ENCODE data around the gene FBLN2. TPM values are rescaled to one million over a fixed set of nuclear protein-coding genes. Genes with fewer than 3 reads are reported as not detected.

Gene FBLN2
- total RNA-seq, 1 experiment from 2014 or later, result 0.39 TPM

- H2AFZ ChIP-seq (ENCODE audit: low read depth, low read length, poor library complexity, severe bottlenecking), result no peak overlapping the region
- intact Hi-C loops (cut with micrococcal nuclease), result no loop called here
- H3K27me3 ChIP-seq (ENCODE audit: insufficient read depth, low read length), result no peaks in the 10 kb centered on the region
- H3K9ac ChIP-seq (ENCODE audit: low read length), result no peak overlapping the region
- no peaks in the 10 kb centered on the region for H3K9me2 ChIP-seq (ENCODE audit: insufficient read depth)
- no peaks in the 10 kb centered on the region for H3K9me3 ChIP-seq (ENCODE audit: control insufficient read depth in 1 of 2, insufficient read depth in 1 of 2, low read depth in 1 of 2, low read length in 2 of 2)
- no TSS peak for BruUV-seq (replicated peaks)
- peak; percentile 51 for TF ChIP-seq POLR2A (IDR thresholded peaks at IDR 0.05; ENCODE audit: borderline replicate concordance, extremely low read depth, insufficient read depth, insufficient read length)
- no peak for TF ChIP-seq EZH2phosphoT487 (IDR thresholded peaks at IDR 0.05; ENCODE audit: borderline replicate concordance)
- H3K27ac ChIP-seq (ENCODE audit: low read depth, low read length), result no peak overlapping the region
- no peaks in the 10 kb centered on the region for H3K79me2 ChIP-seq (ENCODE audit: insufficient read depth, low read length)
- H3K36me3 ChIP-seq (ENCODE audit: control insufficient read depth in 1 of 2, insufficient read depth in 2 of 2, low read length in 2 of 2), result no peaks in the 10 kb centered on the region
- DNase-seq (ENCODE audit: low read depth, low spot score), result no peak
- ATAC-seq, result peak; percentile 62
- ChIA-PET POLR2A (no interaction called here), RAD21 (ENCODE audit: low non-redundant PET in 1 of 2, low total read pairs in 2 of 2, uncharacterized antibody in 2 of 2, unreplicated experiment in 2 of 2) (no interaction called here), CTCF (interaction anchor here (12.3 kb wide), 1 partner anchor 223 kb away, joined by 297 read pairs; the partner anchor contains the start of gene WNT7A)
- H3K4me2 ChIP-seq (ENCODE audit: low read length), result no peak overlapping the region
- H3K4me3 ChIP-seq (replicated peaks in 1 of 2; ENCODE audit: low read depth in 1 of 2, low read length in 2 of 2), result no peak overlapping the region
- H4K20me1 ChIP-seq (ENCODE audit: insufficient read depth), result no peaks in the 10 kb centered on the region
- peaks cover 0 to 6% of the 10 kb centered on the region in 2 experiments; a peak in 2 of 4 replicates for H3K4me1 ChIP-seq (ENCODE audit: control insufficient read depth in 1 of 2, insufficient read depth in 2 of 2, low read length in 2 of 2)
Observed at GRCh38 chr3:13662238-13662847, 113.4 kb downstream of the FBLN2 start.

GRCh38 chr3:13663781-13664535 lies 115.0 kb downstream of the FBLN2 start:
- no peaks in the 10 kb centered on the region for H3K36me3 ChIP-seq (ENCODE audit: control insufficient read depth in 1 of 2, insufficient read depth in 2 of 2, low read length in 2 of 2)
- ChIA-PET POLR2A (no interaction called here), RAD21 (ENCODE audit: low non-redundant PET in 1 of 2, low total read pairs in 2 of 2, uncharacterized antibody in 2 of 2, unreplicated experiment in 2 of 2) (no interaction called here), CTCF (no interaction called here)
- H3K9ac ChIP-seq (ENCODE audit: low read length), result no peak overlapping the region
- no peak overlapping the region for H3K27ac ChIP-seq (ENCODE audit: low read depth, low read length)
- no peak overlapping the region for H3K4me3 ChIP-seq (replicated peaks in 1 of 2; ENCODE audit: low read depth in 1 of 2, low read length in 2 of 2)
- no peaks in the 10 kb centered on the region for H3K27me3 ChIP-seq (ENCODE audit: insufficient read depth, low read length)
- H3K9me2 ChIP-seq (ENCODE audit: insufficient read depth), result no peaks in the 10 kb centered on the region
- no TSS peak for BruUV-seq (replicated peaks)
- H3K4me1 ChIP-seq (ENCODE audit: control insufficient read depth in 1 of 2, insufficient read depth in 2 of 2, low read length in 2 of 2), result peaks cover 0 to 6% of the 10 kb centered on the region in 2 experiments; a peak in 2 of 4 replicates
- H3K79me2 ChIP-seq (ENCODE audit: insufficient read depth, low read length), result no peaks in the 10 kb centered on the region
- no peak overlapping the region for H2AFZ ChIP-seq (ENCODE audit: low read depth, low read length, poor library complexity, severe bottlenecking)
- no peaks in the 10 kb centered on the region for H4K20me1 ChIP-seq (ENCODE audit: insufficient read depth)
- no peaks in the 10 kb centered on the region for H3K9me3 ChIP-seq (ENCODE audit: control insufficient read depth in 1 of 2, insufficient read depth in 1 of 2, low read depth in 1 of 2, low read length in 2 of 2)
- ATAC-seq (no peak), DNase-seq (ENCODE audit: low read depth, low spot score) (no peak)
- no peak overlapping the region for H3K4me2 ChIP-seq (ENCODE audit: low read length)
- intact Hi-C loops (cut with micrococcal nuclease), result no loop called here
- TF ChIP-seq, protein P1, sequence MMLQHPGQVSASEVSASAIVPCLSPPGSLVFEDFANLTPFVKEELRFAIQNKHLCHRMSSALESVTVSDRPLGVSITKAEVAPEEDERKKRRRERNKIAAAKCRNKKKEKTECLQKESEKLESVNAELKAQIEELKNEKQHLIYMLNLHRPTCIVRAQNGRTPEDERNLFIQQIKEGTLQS (IDR thresholded peaks at IDR 0.05), result no peak
- TF ChIP-seq RAD21 (IDR thresholded peaks at IDR 0.05; ENCODE audit: low read depth) (no peak), POLR2A (IDR thresholded peaks at IDR 0.05; ENCODE audit: borderline replicate concordance, extremely low read depth, insufficient read depth, insufficient read length) (no peak), FOSL1 (IDR thresholded peaks at IDR 0.05; ENCODE audit: low read depth) (no peak), CEBPB (IDR thresholded peaks at IDR 0.05; ENCODE audit: low read depth) (no peak), SIN3A (IDR thresholded peaks at IDR 0.05; ENCODE audit: low read depth) (no peak), SP1 (IDR thresholded peaks at IDR 0.05; ENCODE audit: low read depth) (no peak), YY1 (IDR thresholded peaks at IDR 0.05; ENCODE audit: extremely low read depth, insufficient replicate concordance, low read depth, low read length) (no peak), CBX3 (IDR thresholded peaks at IDR 0.05; ENCODE audit: low read depth) (no peak), ZFX (IDR thresholded peaks at IDR 0.05) (no peak), ELF1 (IDR thresholded peaks at IDR 0.05; ENCODE audit: borderline replicate concordance, low read depth) (no peak), JUND (IDR thresholded peaks at IDR 0.05) (no peak), TCF7L2 (IDR thresholded peaks at IDR 0.05; ENCODE audit: borderline replicate concordance, extremely low read depth, insufficient read depth, insufficient read length) (no peak)
- TF ChIP-seq, protein P2, sequence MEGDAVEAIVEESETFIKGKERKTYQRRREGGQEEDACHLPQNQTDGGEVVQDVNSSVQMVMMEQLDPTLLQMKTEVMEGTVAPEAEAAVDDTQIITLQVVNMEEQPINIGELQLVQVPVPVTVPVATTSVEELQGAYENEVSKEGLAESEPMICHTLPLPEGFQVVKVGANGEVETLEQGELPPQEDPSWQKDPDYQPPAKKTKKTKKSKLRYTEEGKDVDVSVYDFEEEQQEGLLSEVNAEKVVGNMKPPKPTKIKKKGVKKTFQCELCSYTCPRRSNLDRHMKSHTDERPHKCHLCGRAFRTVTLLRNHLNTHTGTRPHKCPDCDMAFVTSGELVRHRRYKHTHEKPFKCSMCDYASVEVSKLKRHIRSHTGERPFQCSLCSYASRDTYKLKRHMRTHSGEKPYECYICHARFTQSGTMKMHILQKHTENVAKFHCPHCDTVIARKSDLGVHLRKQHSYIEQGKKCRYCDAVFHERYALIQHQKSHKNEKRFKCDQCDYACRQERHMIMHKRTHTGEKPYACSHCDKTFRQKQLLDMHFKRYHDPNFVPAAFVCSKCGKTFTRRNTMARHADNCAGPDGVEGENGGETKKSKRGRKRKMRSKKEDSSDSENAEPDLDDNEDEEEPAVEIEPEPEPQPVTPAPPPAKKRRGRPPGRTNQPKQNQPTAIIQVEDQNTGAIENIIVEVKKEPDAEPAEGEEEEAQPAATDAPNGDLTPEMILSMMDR (IDR thresholded peaks at IDR 0.05 in 2 of 3, conservative IDR thresholded peaks at IDR 0.05 in 1 of 3; ENCODE audit: borderline replicate concordance in 1 of 3, insufficient read depth in 1 of 3, low read depth in 2 of 3, low read length in 2 of 3), result no peak
- TF ChIP-seq, protein P3, sequence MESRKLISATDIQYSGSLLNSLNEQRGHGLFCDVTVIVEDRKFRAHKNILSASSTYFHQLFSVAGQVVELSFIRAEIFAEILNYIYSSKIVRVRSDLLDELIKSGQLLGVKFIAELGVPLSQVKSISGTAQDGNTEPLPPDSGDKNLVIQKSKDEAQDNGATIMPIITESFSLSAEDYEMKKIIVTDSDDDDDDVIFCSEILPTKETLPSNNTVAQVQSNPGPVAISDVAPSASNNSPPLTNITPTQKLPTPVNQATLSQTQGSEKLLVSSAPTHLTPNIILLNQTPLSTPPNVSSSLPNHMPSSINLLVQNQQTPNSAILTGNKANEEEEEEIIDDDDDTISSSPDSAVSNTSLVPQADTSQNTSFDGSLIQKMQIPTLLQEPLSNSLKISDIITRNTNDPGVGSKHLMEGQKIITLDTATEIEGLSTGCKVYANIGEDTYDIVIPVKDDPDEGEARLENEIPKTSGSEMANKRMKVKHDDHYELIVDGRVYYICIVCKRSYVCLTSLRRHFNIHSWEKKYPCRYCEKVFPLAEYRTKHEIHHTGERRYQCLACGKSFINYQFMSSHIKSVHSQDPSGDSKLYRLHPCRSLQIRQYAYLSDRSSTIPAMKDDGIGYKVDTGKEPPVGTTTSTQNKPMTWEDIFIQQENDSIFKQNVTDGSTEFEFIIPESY (IDR thresholded peaks at IDR 0.05; ENCODE audit: extremely low read depth, insufficient replicate concordance, low read length), result no peak

All from HCT116 (cell line).